Testis (tissue), 3 donors: ENCODE measurements around the gene CALHM3. TPM values are rescaled to one million over a fixed set of nuclear protein-coding genes. Genes with fewer than 3 reads are reported as not detected.
A peak's percentile ranks its signal among the peaks of the same experiment; 100 is the strongest.

ENCODE experiments used
- DNase-seq: peaks from one replicate; pipeline ENCODE4 v3.0.0-alpha.2; 2019
- H3K27ac ChIP-seq, 2 donors: fragments of 200-600 bp; sonication (generic); one replicate each; pipeline ENCODE4 v1.5.1; 2019
- H3K27me3 ChIP-seq: fragments of 200-600 bp; sonication (generic); one replicate; pipeline ENCODE4 v1.5.1; 2019
- H3K36me3 ChIP-seq: fragments of 200-600 bp; sonication (generic); one replicate; pipeline ENCODE4 v1.5.1; 2017; ENCODE audit warnings: low read depth; ENCODE audit errors: missing control alignments
- H3K4me1 ChIP-seq: fragments of 200-600 bp; sonication (generic); one replicate; pipeline ENCODE4 v1.5.1; 2019
- H3K4me3 ChIP-seq, 2 donors: fragments of 200-600 bp; sonication (generic); one replicate each; pipeline ENCODE4 v1.5.1; 2017 to 2019
- H3K9me3 ChIP-seq: fragments of 200-600 bp; sonication (generic); one replicate; pipeline ENCODE4 v1.5.1; 2017
- POLR2A ChIP-seq: fragments of 450-650 bp; IDR thresholded peaks from one replicate; pipeline ENCODE4 v1.6.1; 2017; ENCODE audit warnings: antibody characterized with exemption, mild to moderate bottlenecking, moderate library complexity
- WGBS, 2 donors: methylation state at CpG; one replicate each; pipeline ENCODE4 v1.1.5; 2018; 5-methylcytosine and 5-hydroxymethylcytosine counted together
- intact Hi-C: fragments of 100-400 bp; cut with DNase I; formaldehyde crosslinking; loops from one replicate; pipeline ENCODE4 v1.15.1; 2023; ENCODE audit warnings: low total_unique reads
- polyA plus RNA-seq: library from polyadenylated mRNA; stranded (reverse); fragments of 350-450 nt; fragmentation: Illumina TruSeq; extraction: RNeasy Lipid Tissue Mini Kit (QIAGEN cat#74804); gene quantifications from one replicate; pipeline ENCODE4 v1.2.3, GENCODE V29; 2014; ENCODE audit warnings: low read depth, low replicate concordance; ENCODE audit not compliant: insufficient read depth
- total RNA-seq, 2 donors: library from RNA; depleted of rRNA; stranded (reverse); fragments of >200 nt; gene quantifications; one replicate each; pipeline ENCODE4 v1.2.3, GENCODE V29; 2016
- TF ChIP-seq, protein P1 (sequence below), 3 experiments: fragments of 450-650 bp in 2 of 3; fragments of 200-600 bp in 1 of 3; sonication (generic) in 1 of 3; IDR thresholded peaks; one replicate each; pipeline ENCODE4 v1.5.1; 2016 to 2019; ENCODE audit warnings: antibody characterized with exemption in 3 of 3, mild to moderate bottlenecking in 2 of 3, moderate library complexity in 1 of 3

The CALHM3 gene
- total and polyA plus RNA-seq, 3 donors from 2014 or later, result 0.39 to 0.93 (median 0.88) TPM

- H3K36me3 ChIP-seq, result no peaks in the 10 kb centered on the region
- no peaks in the 10 kb centered on the region for H3K9me3 ChIP-seq
- no peaks in the 10 kb centered on the region for H3K4me1 ChIP-seq
- TF ChIP-seq, protein P1, sequence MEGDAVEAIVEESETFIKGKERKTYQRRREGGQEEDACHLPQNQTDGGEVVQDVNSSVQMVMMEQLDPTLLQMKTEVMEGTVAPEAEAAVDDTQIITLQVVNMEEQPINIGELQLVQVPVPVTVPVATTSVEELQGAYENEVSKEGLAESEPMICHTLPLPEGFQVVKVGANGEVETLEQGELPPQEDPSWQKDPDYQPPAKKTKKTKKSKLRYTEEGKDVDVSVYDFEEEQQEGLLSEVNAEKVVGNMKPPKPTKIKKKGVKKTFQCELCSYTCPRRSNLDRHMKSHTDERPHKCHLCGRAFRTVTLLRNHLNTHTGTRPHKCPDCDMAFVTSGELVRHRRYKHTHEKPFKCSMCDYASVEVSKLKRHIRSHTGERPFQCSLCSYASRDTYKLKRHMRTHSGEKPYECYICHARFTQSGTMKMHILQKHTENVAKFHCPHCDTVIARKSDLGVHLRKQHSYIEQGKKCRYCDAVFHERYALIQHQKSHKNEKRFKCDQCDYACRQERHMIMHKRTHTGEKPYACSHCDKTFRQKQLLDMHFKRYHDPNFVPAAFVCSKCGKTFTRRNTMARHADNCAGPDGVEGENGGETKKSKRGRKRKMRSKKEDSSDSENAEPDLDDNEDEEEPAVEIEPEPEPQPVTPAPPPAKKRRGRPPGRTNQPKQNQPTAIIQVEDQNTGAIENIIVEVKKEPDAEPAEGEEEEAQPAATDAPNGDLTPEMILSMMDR (IDR thresholded peaks at IDR 0.05), result no peak
- TF ChIP-seq POLR2A, result no peak
- WGBS, 2 donors, result 71 to 73% methylated on average over 13 to 14 of the region's 14 CpGs
- intact Hi-C loops, result no loop called here
- H3K27ac ChIP-seq, result no peak overlapping the region
- H3K4me3 ChIP-seq, result no peak overlapping the region
- no peaks in the 10 kb centered on the region for H3K27me3 ChIP-seq
- DNase-seq, result peak; percentile 45
Observed at GRCh38 chr10:103470761-103471653, 8.0 kb downstream of the CALHM3 start.

DNA sequence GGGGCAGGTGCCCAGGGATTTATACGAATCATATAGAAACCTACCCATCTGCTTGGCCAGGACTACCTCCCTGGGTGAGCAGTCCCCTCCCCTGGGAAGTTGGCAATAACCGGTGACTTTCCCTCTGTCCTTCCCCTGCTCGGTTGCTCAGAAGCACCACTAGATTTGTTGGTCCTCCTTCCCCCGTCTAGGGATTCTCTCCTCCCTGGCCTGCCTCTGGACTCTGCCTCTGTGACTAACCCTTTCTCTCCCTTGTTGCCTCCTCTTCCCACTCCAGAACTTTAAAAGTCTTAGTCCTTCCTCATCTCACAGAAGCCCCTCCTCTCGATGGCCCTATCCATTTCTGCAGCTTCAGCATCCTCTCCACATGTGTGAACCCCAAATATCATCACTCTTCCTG is 9.8 kb downstream of the CALHM3 start:
- intact Hi-C loops, result no loop called here
- Histone ChIP-seq H3K36me3 (no peaks in the 10 kb centered on the region), H3K4me1 (no peaks in the 10 kb centered on the region), H3K27me3 (no peaks in the 10 kb centered on the region), H3K27ac (no peak overlapping the region), H3K4me3 (no peak overlapping the region), H3K9me3 (no peaks in the 10 kb centered on the region)
- TF ChIP-seq POLR2A, result no peak
- TF ChIP-seq, protein P1 (IDR thresholded peaks at IDR 0.05), result no peak
- DNase-seq, result no peak
- 65 to 70% methylated on average over 5 of the region's 5 CpGs for WGBS, 2 donors

GRCh38 chr10:103467406-103467805 is 11.6 kb downstream of the CALHM3 start:
- Histone ChIP-seq H3K27me3 (no peaks in the 10 kb centered on the region), H3K4me1 (no peaks in the 10 kb centered on the region), H3K36me3 (no peaks in the 10 kb centered on the region), H3K27ac (no peak overlapping the region), H3K4me3 (no peak overlapping the region), H3K9me3 (no peaks in the 10 kb centered on the region)
- TF ChIP-seq, protein P1 (IDR thresholded peaks at IDR 0.05), result no peak
- no peak for TF ChIP-seq POLR2A
- intact Hi-C loops, result no loop called here
- 87 to 92% methylated on average over 7 of the region's 7 CpGs for WGBS, 2 donors
- DNase-seq, result no peak

DNA sequence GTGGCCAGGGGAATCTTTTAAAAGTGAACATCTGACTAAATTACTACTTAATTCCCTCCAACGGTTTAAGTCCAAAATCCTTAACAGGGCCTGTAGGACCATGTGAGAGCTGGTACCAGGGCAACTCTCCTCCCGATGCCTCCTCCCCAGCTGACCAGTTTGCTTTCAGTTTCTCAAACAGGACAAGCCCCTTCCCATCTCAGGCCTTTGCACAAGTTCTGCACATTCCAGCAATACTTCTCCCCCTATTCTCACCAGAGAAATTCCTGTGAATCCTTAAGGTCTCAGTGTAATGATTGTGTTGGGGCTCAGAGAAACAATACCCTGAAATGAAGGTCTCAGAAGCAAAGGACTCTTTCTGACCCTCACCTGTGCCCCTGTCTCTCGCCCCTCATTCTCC is 12.3 kb downstream of the CALHM3 start:
- H3K36me3 ChIP-seq, result no peaks in the 10 kb centered on the region
- no peaks in the 10 kb centered on the region for H3K9me3 ChIP-seq
- intact Hi-C loops, result no loop called here
- 83 to 89% methylated on average over 3 of the region's 3 CpGs for WGBS, 2 donors
- no peak for DNase-seq
- H3K4me3 ChIP-seq, result no peak overlapping the region
- TF ChIP-seq, protein P1 (IDR thresholded peaks at IDR 0.05), result no peak
- TF ChIP-seq POLR2A, result no peak
- H3K27me3 ChIP-seq, result no peaks in the 10 kb centered on the region
- no peaks in the 10 kb centered on the region for H3K4me1 ChIP-seq
- no peak overlapping the region for H3K27ac ChIP-seq
